Neuronal stem cell (in vitro differentiated cells): Measurements from ENCODE around the gene CCDC9.

ENCODE experiments used
- DNase-seq: peaks from one replicate; pipeline ENCODE4 v3.0.0-alpha.2; 2013; ENCODE audit warnings: low spot score
- H2AFZ ChIP-seq: one replicate; pipeline ENCODE4 v1.6.1; 2013; ENCODE audit warnings: mild to moderate bottlenecking, low read length, inconsistent platforms
- H2AK5ac ChIP-seq: 2 replicates; pipeline ENCODE4 v1.6.1; 2013; ENCODE audit warnings: low read depth, mild to moderate bottlenecking, inconsistent platforms, low read length, moderate library complexity, mixed read lengths
- H2BK120ac ChIP-seq: 2 replicates; pipeline ENCODE4 v1.6.1; 2013; ENCODE audit warnings: low read depth, mild to moderate bottlenecking, inconsistent platforms, low read length, moderate library complexity, mixed read lengths
- H2BK12ac ChIP-seq: one replicate; pipeline ENCODE4 v1.6.1; 2013; ENCODE audit warnings: low read length, inconsistent platforms
- H2BK15ac ChIP-seq: 2 replicates; pipeline ENCODE4 v1.6.1; 2013; ENCODE audit warnings: mild to moderate bottlenecking, low read length, inconsistent platforms, mixed read lengths
- H2BK5ac ChIP-seq: one replicate; pipeline ENCODE4 v1.6.1; 2013; ENCODE audit warnings: inconsistent platforms, mild to moderate bottlenecking, low read length, moderate library complexity
- H3K14ac ChIP-seq: one replicate; pipeline ENCODE4 v1.6.1; 2013; ENCODE audit warnings: low read length, inconsistent platforms
- H3K18ac ChIP-seq: 2 replicates; pipeline ENCODE4 v1.6.1; 2013; ENCODE audit warnings: low read length, inconsistent platforms
- H3K23ac ChIP-seq: 2 replicates; pipeline ENCODE4 v1.6.1; 2013; ENCODE audit warnings: low read depth, mild to moderate bottlenecking, mixed read lengths, low read length, inconsistent platforms; ENCODE audit not compliant: poor library complexity
- H3K27ac ChIP-seq: replicated peaks from 3 replicates; pipeline ENCODE4 v1.5.1; 2013; ENCODE audit warnings: low read length, inconsistent platforms
- H3K27me3 ChIP-seq, 3 experiments: 2 replicates each; pipeline ENCODE4 v1.6.1; 2013; ENCODE audit warnings: low read length in 3 of 3, mild to moderate bottlenecking in 2 of 3, inconsistent platforms in 1 of 3, low read depth in 1 of 3, mixed read lengths in 1 of 3, moderate library complexity in 1 of 3; ENCODE audit not compliant: control insufficient read depth in 3 of 3, insufficient read depth in 3 of 3
- H3K36me3 ChIP-seq, 2 donors: replicated peaks in 1 of 2; 2 replicates each; pipeline ENCODE4 v1.6.1; 2013; ENCODE audit warnings: low read length in 2 of 2; ENCODE audit not compliant: control insufficient read depth in 2 of 2, insufficient read depth in 2 of 2
- H3K4ac ChIP-seq: 2 replicates; pipeline ENCODE4 v1.6.1; 2013; ENCODE audit warnings: inconsistent platforms, mild to moderate bottlenecking, low read length, moderate library complexity
- H3K4me1 ChIP-seq, 2 donors: 1 replicate in 1 of 2; 2 replicates in 1 of 2; pipeline ENCODE4 v1.6.1; 2013; ENCODE audit warnings: low read length in 2 of 2, low read depth in 1 of 2; ENCODE audit not compliant: control insufficient read depth in 2 of 2, insufficient read depth in 1 of 2
- H3K4me2 ChIP-seq: one replicate; pipeline ENCODE4 v1.6.1; 2013; ENCODE audit warnings: mild to moderate bottlenecking, low read length, inconsistent platforms; ENCODE audit not compliant: insufficient read depth, poor library complexity, severe bottlenecking
- H3K4me3 ChIP-seq, 2 donors: 2 replicates each; pipeline ENCODE4 v1.5.1; 2013; ENCODE audit warnings: low read length in 2 of 2, mild to moderate bottlenecking in 2 of 2, inconsistent platforms in 1 of 2, moderate library complexity in 1 of 2
- H3K79me1 ChIP-seq: one replicate; pipeline ENCODE4 v1.6.1; 2013; ENCODE audit warnings: low read depth, mild to moderate bottlenecking, inconsistent platforms, low read length, moderate library complexity
- H3K9ac ChIP-seq: one replicate; pipeline ENCODE4 v1.6.1; 2013; ENCODE audit warnings: mild to moderate bottlenecking, low read depth, low read length, inconsistent platforms; ENCODE audit not compliant: poor library complexity
- H3K9me3 ChIP-seq, 2 donors: replicated peaks in 1 of 2; 2 replicates each; pipeline versions ENCODE3 to v1.6.1; 2013; ENCODE audit warnings: low read length in 2 of 2, mild to moderate bottlenecking in 2 of 2, inconsistent platforms in 1 of 2, low read depth in 1 of 2, mixed read lengths in 1 of 2, moderate library complexity in 1 of 2; ENCODE audit not compliant: control insufficient read depth in 2 of 2, insufficient read depth in 1 of 2
- H4K8ac ChIP-seq: one replicate; pipeline ENCODE4 v1.6.1; 2013; ENCODE audit warnings: low read depth, mild to moderate bottlenecking, inconsistent platforms, low read length, moderate library complexity
- H4K91ac ChIP-seq: one replicate; pipeline ENCODE4 v1.6.1; 2013; ENCODE audit warnings: low read length, low read depth, mild to moderate bottlenecking, inconsistent platforms; ENCODE audit not compliant: poor library complexity
- WGBS, 2 donors: extraction: QIAGEN DNeasy Blood & Tissue Kit; methylation state at CpG; one replicate each; pipeline ENCODE4 v1.1.7; 2013; ENCODE audit warnings: missing lambda C conversion rate in 2 of 2, mixed read lengths in 1 of 2; ENCODE audit not compliant: insufficient read length in 2 of 2, insufficient replicate concordance in 1 of 2; ENCODE audit errors: extremely low coverage in 2 of 2; 5-methylcytosine and 5-hydroxymethylcytosine counted together

The CCDC9 gene

GRCh38 chr19:47239610-47240296 lies 16.6 kb upstream of the CCDC9 start:
- H3K4ac ChIP-seq, result no peak overlapping the region
- peak overlapping the region; percentile 96 for H2AK5ac ChIP-seq
- no peak overlapping the region for H4K91ac ChIP-seq
- H2BK12ac ChIP-seq, result no peak overlapping the region
- H3K4me1 ChIP-seq, result peaks cover 24 to 31% of the 10 kb centered on the region in 2 donors
- H4K8ac ChIP-seq, result peak overlapping the region; percentile 17
- H3K23ac ChIP-seq, result peak overlapping the region; percentile 80
- peak overlapping the region; percentile 10 for H2BK5ac ChIP-seq
- peak overlapping the region; percentile 71 for H3K18ac ChIP-seq
- peak overlapping the region; percentile 3 to 49 for H3K4me3 ChIP-seq
- H3K14ac ChIP-seq, result no peak overlapping the region
- H3K79me1 ChIP-seq, result peaks cover 7% of the 10 kb centered on the region
- H3K9ac ChIP-seq, result peak overlapping the region; percentile 44
- WGBS, 2 donors, result no CpG with 5 or more reads among the region's 62 CpGs
- peaks cover 0 to 6% of the 10 kb centered on the region in 2 donors for H3K9me3 ChIP-seq
- H3K4me2 ChIP-seq, result peak overlapping the region; percentile 55
- H3K27ac ChIP-seq, result no peak overlapping the region
- peak overlapping the region; percentile 31 for H2BK120ac ChIP-seq
- peak overlapping the region; percentile 69 for H2AFZ ChIP-seq
- H3K27me3 ChIP-seq, result peaks cover 0 to 30% (median 4%) of the 10 kb centered on the region in 3 experiments
- no peak for DNase-seq
- H3K36me3 ChIP-seq, result peaks cover 0 to 2% of the 10 kb centered on the region in 2 donors
- peak overlapping the region; percentile 58 for H2BK15ac ChIP-seq

DNA sequence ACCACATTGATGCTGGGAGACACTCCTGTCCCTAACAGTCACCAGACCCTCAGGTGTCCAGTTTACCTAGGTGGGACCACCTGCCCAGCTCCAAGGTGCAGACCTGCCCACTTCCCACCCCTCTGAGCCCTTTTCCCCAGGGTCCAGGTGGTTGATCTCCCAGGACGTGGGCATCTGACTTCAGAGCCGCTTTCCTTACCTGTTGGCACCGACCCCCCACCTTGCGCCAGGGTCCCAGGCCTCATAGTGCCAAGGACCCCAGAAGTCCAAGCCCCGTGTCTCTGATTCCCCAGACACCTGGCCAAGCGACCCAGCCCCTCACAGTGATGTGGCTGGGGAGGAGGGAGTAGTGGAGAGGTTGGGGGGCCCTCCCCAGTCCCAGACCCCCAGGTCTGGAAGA lies 15.8 kb upstream of the CCDC9 start:
- Histone ChIP-seq H4K91ac (no peak overlapping the region), H3K4ac (no peak overlapping the region), H3K4me3 (peak overlapping the region in 1 of 2 donors; percentile 23), H3K23ac (no peak overlapping the region), H3K4me2 (peak overlapping the region; percentile 21), H2AK5ac (peak overlapping the region; percentile 96), H3K79me1 (peaks cover 7% of the 10 kb centered on the region), H2BK12ac (peak overlapping the region; percentile 73), H2BK5ac (no peak overlapping the region), H3K9me3 (peaks cover 0 to 6% of the 10 kb centered on the region in 2 donors), H3K9ac (no peak overlapping the region), H3K14ac (no peak overlapping the region), H3K18ac (peak overlapping the region; percentile 71), H3K36me3 (peaks cover 0 to 2% of the 10 kb centered on the region in 2 donors), H3K4me1 (peaks cover 24 to 31% of the 10 kb centered on the region in 2 donors), H3K27ac (no peak overlapping the region), H2BK15ac (peak overlapping the region; percentile 58), H2BK120ac (peak overlapping the region; percentile 31), H4K8ac (no peak overlapping the region), H2AFZ (peak overlapping the region; percentile 53), H3K27me3 (peaks cover 0 to 30% (median 4%) of the 10 kb centered on the region in 3 experiments)
- DNase-seq, result no peak
- WGBS, 2 donors, result no CpG with 5 or more reads among the region's 6 CpGs

DNA sequence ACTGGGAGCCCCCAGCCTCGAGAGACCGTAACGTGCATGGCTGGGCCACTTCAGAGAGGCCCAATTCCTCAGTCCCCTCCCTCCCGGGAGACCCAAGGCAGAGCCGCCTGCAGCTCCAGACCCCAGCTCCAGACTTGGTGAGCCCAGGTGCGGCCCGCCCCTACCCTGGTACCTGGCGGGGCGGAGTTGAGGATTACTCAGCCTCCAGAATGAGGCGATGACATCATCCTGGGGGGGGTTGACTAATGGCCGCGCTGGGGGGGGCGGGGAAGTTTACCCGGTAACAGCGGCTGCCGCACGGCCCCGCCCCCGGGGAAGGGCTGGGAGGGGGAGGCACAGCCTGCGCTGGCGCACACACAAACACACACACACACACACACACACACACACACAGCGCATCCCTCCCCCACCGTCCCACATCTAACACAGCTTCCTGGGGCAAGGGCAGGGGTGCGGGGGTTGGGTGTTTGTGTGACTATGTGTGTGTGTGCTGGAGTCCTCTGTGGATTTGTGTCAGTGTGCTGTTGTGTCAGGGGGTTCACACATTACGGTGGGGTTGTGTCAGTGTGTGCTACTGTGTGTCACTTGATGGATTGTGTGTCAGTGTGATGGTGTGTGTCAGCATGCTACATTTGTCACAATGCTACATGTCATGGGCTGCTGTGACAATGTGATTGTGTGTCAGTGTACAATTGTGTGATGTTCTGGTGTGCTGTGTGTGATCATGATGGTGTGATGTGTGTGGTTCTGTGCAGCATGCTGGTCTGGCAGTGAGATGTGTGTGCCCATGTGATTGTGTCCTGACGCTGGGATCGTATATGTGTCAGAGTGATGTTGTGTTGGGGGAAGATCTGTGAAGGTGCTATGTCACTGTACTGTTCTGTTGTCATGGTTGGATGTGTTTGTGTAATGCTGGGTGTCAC lies 15.1 kb upstream of the CCDC9 start:
- Histone ChIP-seq H3K4me3 (peak overlapping the region in 1 of 2 donors; percentile 58), H3K9me3 (peaks cover 0 to 6% of the 10 kb centered on the region in 2 donors), H3K4ac (no peak overlapping the region), H4K8ac (no peak overlapping the region), H3K23ac (peak overlapping the region; percentile 5), H3K4me1 (peaks cover 24 to 31% of the 10 kb centered on the region in 2 donors), H3K79me1 (peaks cover 7% of the 10 kb centered on the region), H3K27ac (no peak overlapping the region), H2BK15ac (peak overlapping the region; percentile 2), H2BK120ac (no peak overlapping the region), H2BK12ac (peak overlapping the region; percentile 73), H3K27me3 (peaks cover 0 to 30% (median 4%) of the 10 kb centered on the region in 3 experiments), H3K36me3 (peaks cover 0 to 2% of the 10 kb centered on the region in 2 donors), H3K14ac (no peak overlapping the region), H3K4me2 (peak overlapping the region; percentile 21), H4K91ac (no peak overlapping the region), H2BK5ac (no peak overlapping the region), H3K9ac (no peak overlapping the region), H2AK5ac (peak overlapping the region; percentile 2), H2AFZ (peak overlapping the region; percentile 53), H3K18ac (peak overlapping the region; percentile 13)
- WGBS, 2 donors, result no CpG with 5 or more reads among the region's 27 CpGs
- no peak for DNase-seq
